HG03025 (cell line): ENCODE measurements around the gene POMT1.
"Not testable (repeated sequence)": the region's sequence is repeated elsewhere in the genome, so short reads cannot be mapped to it uniquely, and the experiment has no call there.

Experiments used
- ATAC-seq: cut with Tn5 transposase; IDR thresholded peaks from one replicate; pipeline ENCODE4 v1.9.1; 2021; ENCODE audit warnings: mild to moderate bottlenecking, moderate library complexity; ENCODE audit not compliant: unreplicated experiment, low FRiP score

The POMT1 gene

DNA sequence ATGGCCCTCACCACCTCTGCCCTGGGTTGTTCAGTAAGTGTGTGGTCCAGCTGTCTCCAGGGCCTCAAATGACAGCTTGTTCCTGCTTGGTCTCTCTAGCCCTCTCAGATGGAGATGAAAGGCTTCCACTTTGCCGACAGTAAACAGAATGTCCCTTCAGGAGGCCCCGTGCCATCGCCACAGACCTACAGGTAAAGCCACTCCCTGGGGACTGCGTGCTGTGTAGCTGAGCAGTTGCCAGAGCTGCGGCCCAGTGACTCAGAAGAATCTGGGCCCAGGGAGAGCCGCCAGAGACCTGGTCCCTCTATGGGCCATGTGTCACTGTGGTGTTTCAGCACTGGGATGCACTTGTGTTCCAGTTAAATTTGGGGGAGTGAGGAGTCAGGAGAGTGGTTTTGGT is 10.6 kb upstream of the POMT1 start:
- ATAC-seq = no peak

DNA sequence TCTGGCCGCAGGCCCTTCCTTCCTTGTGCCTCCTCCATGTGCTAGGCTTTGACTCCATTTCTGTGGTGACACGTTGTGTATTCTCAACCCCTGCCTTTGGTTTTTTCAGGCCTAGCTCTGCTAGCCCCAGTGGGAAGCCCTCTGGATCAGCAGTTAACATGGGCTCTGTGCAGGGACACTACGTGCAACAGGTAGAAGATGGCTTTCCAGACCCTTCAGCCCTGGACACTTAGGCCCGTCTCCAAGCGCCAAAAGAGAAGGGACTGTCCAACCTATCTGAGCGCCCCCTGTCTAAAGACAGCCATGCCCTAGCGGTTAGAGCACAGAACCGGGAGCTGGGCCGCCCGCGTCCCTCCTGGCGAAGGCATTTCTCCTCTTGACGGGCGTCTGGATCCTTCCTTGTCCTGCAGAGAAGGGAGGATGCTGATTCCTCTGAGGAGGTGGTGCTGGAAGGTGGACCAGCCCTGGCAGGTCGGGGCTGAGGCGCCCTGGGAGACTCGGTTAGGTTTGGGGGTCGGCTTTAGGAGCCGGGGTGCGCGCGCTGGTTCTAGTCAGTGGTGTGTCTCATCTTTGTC is 8.3 kb upstream of the POMT1 start:
- ATAC-seq = no peak

DNA sequence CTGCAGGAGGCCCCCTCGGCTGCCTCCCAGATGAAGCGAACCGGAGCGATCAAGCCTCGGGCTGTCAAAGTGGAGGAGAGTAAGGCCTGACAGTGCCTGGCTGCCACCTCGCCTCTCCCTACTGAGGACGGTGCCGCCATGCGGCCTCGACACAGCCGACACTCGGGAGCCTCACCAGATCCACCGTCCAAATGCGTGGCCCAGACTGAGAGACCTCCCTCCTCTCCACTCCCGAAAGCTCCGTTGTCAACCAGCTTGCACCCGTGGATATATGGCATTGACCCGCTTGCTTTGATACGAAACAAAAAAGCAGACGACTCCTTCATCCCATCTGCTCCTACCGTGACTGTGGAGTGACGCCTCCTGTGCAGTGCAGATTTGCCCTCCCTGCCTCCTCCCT is 6.9 kb upstream of the POMT1 start:
- ATAC-seq = no peak

DNA sequence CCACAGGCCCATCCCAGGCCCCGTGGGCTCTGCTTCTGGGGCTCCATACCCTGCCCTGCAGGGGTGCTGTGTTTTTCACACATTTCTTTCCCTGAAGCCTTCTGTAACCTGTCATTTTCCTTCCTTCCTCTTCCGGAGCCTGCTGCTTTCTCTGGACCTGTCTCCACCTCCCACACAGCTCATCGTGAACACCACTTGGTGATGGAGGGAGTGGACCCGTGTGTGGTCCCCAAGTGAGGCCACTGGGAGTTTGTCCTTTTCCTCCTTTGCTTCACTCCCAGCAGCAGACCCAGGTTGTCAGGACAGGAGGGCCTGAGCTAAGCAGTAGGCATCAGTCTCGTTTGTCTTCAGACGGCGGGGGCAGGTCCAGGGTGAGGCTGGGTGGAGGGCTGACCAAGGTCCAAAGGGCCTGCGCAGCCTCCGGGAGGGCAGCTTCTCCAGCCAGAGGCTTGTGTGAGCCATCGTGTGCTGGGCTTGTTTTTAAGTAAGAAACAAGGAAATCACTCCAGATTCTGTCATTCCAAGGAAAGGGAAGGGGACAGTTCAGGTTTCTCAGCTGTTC is 5.8 kb upstream of the POMT1 start:
- no peak for ATAC-seq

DNA sequence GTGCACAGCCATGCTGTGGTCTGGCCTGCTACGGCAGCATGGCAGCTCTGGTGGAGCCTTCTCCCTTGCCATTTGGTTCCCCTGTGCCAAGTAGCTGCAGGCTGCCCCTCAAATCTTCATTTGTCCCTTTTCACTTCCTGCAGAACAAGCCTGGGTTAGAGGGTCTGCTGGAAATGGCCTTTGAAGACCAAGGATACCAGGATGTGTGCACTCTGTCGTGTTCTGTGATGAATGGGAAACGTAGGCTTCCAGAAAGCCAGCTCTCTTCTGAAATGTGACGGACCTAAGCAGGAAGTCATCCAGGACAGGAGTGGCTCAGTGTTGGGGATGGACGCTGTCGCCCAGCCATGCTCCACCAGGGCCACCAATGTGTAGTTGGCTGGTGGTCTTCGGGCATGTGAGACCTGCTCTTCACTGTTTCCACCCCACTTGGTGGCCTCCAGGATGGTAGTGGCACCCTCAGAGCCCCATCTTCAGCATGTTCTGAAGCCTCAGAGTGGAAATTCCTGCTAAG is 3.4 kb upstream of the POMT1 start:
- ATAC-seq = no peak

DNA sequence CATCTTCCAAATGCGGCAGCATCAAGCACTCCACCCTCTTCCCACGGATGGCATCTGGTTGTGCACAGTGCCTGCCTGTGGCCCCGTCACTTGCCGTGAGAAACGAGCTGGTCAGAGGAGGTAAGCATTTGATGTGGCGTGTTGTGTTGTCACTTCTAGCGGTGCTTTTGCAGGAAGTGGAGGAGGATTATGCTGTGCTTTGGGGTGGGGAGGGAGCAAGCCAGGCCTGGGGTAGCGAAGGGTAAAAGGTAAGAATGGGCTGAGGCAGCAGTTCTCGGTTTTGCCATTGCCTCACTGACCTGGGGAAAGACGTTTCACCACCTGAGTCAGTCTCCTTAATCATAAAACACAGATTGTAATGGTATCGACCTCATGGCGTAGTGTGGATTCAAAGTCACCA is 2.3 kb upstream of the POMT1 start:
- no peak for ATAC-seq

DNA sequence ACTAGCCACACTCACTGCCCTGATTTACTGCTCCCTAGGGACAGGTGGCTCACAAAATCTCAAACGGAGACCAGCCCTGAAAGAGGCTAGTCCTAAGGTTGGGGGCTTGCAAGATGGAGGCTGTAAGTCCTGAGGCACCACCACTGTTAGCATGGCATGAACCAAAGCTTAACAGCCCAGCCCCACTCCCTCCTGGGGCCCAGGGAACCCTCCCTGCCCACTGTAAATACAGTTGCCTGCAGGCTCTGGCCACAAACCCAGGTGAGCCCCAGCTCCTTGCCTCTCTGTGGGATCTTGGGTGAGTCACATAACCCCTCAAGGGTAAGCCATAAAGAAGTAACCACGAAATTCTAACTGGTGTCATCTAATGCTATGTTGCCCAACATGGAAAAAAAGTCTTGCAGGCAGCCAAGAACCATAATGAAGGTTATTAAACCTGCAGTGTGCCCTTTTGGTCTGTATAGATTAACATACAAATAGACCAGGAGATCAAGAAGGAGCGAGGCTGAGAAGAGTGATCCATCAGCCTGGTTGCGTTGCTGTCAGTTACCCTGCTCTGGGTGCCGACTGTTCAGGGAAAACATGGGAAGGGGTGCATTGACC is 1.7 kb upstream of the POMT1 start:
- ATAC-seq = no peak

DNA sequence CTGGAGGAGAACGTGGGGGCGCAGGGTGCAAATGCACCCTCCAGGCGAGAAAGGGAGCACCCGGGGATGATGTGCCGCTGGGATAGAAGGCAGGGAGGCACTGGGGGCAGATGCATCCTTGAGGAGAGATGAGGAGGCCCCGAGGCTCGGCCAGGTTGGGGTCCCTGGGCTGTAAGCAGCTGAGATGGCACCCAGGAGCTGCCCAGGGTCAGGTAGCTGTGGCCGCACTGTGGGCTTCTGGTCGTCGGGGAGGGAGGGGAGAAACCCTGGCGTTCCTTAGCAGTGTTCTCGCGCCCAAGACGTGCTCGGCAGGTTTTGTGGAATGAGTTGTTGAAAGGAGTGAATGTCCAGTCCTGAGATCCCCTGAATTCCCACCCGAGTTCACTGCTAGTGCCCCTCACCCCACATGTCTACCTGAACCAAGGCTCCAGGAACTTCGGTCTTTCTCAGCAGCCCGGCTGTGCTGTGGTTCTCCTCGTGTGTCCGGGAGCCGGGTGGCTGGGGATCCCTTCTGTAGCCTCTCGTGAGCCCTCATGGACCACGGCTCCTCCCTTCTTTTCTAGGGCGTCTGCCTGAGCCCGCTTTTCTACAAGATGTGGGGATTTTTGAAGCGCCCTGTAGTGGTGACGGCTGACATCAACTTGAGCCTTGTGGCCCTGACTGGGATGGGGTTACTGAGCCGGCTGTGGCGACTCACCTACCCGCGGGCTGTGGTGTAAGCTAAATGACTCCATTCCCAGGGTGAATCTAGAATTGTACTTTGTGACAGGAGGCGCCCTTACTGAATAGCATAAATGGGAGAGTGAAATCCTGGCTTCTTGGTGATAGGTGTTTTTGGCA is 1.1 kb downstream of the POMT1 start:
- ATAC-seq = peak; percentile 11

DNA sequence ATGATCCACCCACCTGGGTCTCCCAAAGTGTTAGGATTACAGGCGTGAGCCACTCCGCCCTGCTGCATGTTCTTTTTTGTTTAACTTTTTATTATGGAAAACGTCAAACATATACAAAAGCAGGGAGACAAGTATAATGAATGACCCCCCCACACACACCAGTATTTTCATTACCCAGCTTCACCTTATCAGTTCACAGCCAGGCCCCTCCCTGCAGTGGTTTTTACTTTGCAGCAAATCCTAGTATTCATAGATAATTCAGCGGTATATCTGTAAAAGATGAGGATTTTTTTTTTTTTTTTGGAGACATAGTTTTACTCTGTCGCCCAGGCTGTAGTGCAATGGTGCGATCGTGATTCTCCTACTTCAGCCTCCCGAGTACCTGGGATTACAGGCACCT is 2.3 kb downstream of the POMT1 start:
- no peak for ATAC-seq

DNA sequence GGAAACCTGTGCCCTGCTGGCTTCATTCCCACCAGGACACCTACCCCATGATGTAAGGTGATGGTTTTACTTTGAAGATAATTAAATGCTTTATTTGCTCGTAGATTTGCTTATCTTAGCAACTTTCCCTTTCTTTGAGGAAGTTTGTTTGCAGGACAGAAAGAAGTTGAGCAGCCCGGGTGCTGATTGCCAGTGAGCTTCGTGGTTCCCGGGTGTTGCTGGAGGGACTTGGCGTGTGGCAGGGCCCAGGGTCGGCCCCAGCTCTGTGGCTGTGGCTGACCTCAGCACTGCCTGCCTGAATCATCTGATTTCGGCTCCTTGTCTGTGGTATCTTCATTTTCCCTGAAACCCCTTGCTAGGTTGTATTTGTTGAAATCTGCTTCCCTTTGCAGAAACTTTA is 8.7 kb downstream of the POMT1 start:
- ATAC-seq = no peak

DNA sequence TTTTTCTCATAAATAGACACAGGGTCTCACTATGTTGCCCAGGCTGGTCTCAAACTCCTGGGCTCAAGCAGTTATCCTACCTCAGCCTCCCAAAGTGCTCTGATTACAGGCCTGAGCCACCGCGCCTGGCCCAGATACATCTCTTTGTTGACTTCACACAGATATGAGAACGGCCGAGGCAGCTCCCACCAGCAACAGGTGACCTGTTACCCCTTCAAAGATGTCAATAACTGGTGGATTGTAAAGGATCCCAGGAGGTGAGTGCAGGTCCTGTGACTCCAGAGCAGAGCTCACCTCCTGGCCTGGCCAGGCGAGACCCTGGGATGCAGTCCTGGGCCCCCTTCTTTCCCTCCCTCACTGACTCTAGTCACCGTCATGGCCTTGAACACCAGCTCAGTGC is 9.2 kb downstream of the POMT1 start:
- ATAC-seq = no peak

DNA sequence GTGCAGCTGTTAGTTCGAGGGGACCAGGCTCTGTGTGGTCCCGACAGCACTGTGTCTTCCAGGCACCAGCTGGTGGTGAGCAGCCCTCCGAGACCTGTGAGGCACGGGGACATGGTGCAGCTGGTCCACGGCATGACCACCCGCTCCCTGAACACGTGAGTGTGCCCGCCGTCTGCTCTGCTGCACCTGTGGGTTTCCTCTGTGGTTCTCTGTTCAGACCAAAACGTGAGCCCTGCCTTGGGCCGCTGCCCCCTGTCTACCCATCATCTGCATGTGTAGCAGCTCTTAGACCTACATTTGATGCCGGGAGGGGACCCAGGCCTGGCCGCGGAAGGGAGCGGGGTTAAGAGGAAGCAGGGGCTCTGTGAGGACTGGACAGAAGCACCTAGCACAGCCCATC is 10.5 kb downstream of the POMT1 start:
- no peak for ATAC-seq

DNA sequence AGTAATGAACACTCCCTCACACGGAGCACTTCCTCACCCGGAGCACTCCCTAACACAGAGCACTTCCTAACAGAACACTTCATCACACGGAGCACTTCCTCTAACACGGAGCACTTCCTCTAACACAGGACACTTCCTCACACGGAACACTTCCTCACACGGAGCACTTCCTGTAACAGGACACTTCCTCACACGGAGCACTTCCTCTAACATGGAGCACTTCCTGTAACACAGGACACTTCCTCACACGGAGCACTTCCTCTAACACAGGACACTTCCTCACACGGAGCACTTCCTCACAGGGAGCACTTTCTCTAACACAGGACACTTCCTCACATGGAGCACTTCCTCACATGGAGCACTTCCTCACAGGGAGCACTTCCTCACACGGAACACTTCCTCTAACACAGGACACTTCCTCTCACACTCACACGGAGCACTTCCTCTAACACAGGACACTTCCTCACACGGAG is 12.9 kb downstream of the POMT1 start:
- not testable (repeated sequence) for ATAC-seq

DNA sequence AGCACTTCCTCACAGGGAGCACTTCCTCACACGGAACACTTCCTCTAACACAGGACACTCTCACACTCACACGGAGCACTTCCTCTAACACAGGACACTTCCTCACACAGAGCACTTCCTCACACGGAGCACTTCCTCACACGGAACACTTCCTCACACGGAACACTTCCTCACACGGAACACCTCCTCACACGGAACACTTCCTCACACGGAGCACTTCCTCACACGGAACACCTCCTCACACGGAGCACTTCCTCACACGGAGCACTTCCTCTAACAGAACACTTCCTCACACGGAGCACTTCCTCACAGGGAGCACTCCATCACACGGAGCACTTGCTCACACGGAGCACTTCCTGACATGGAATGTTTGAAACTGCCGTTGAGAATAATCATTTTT is 13.4 kb downstream of the POMT1 start:
- no peak for ATAC-seq

DNA sequence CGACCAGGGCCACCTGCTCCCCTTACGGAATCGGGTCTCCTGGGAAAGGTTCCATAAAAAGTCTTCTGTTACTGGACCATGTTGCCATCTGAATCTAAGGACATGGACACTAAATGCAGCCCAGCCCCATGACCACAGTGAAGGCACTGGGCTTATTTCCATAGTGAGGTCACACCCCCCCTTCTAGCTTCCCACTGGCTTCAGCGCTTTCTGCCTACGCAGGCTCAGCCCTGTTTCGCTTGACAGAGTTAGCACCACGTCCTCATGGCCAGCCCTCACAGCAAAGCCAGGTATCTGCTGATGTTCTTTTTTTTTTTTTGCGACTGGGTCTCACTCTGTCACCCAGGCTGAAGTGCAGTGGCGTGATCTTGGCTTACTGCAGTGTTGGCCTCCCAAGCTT is 14.2 kb downstream of the POMT1 start:
- ATAC-seq = no peak

DNA sequence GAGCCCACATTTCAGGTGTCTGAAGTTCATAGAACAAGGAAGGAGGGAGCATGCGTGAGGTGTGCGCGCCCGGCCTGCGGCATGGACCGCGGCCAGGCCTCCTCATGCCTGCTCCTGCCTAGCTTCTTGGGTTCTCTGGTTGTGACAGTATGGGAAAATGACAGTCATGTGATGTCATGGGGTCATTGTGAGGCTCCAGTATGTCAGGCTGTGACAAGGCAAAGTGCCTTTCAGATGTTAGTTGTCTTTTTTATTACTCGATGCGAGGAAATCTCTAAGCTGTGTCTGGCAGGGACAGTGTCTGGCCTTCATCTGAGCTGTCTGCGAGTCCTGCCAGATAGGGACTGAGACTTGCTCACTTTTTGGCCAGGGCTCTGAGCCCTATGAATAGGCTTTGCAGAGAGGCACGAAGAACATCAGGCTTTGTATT is 15.1 kb downstream of the POMT1 start:
- no peak for ATAC-seq

DNA sequence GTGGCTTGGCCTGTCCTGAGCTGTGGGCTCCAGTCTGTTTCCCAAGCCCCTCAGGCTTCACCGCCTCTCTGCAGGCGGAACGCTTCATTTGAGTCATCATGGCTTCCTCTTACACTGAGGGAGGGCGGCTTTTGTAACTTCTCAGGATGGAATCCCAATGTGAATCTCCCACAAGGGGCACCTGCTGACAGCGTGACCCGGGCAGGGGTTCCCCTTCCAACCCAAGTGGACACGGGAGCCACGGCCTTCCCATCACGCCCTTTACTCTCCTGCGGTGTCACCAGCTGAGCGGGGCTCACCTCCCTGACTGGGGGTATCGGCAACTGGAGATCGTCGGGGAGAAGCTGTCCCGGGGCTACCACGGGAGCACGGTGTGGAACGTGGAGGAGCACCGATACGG is 15.8 kb downstream of the POMT1 start:
- ATAC-seq = no peak

DNA sequence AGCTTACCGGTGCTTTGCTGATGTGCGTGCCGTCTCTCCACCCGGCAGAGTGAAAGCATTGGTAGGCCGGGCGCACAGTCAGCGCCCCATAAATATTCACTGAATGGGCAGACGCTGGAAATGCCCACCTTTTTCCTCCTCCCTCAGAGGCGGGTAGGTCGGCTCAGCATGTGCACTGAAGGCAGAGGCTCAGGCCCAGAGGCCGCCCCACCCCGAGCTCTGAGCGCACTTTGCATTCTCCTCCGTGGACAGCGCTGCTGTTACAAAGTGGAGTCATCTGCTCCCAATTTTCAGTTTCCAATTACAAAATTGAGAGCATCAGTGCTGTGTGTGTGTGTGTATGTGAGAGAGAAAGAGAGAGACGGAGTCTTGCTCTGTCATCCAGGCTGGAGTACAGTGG is 17.8 kb downstream of the POMT1 start:
- ATAC-seq = no peak

DNA sequence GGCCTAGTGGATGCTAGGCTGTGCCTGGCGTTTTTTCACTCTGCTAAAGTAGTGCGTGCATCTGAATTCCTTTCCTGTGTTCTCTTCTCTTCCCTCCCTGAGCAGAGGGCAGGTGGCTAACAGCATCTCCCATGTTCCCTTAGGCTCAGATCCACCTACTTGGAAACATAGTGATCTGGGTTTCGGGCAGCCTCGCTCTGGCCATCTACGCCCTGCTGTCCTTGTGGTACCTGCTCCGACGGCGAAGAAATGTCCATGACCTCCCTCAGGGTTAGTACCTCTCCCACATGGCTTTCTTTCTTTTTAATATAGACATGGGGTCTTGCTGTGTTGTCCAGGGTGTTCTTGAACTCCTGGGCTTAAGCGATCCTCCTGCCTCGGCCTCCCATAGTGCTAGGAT is 18.5 kb downstream of the POMT1 start:
- ATAC-seq = no peak

DNA sequence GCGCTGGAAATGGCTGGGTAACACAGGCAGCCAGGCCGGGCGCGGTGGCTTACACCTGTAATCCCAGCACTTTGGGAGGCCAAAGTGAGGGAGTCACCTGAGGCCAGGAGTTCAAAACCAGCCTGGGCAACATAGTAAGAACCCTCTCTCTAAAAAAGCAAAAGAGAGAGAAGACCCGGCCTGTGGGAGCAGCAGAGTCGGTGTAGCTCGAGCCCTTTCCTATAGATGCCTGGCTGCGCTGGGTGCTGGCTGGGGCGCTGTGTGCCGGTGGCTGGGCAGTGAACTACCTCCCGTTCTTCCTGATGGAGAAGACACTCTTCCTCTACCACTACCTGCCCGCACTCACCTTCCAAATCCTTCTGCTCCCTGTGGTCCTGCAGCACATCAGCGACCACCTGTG is 19.1 kb downstream of the POMT1 start:
- no peak for ATAC-seq
